GM21447 (cell line): ENCODE measurements around the gene OR1L1.

Experiments used
- ATAC-seq: cut with Tn5 transposase; IDR thresholded peaks from one replicate; pipeline ENCODE4 v1.9.1; 2021; ENCODE audit not compliant: unreplicated experiment

OR1L1 gene

GRCh38 chr9:122661416-122661815 is at the start of gene OR1L1:
Gene OR1L1 (plus strand): TSS chr9:122661716. CDS start chr9:122661716, 0 bp downstream.
- ATAC-seq, result no peak

- no peak for ATAC-seq
These were observed 47.2 kb upstream of the OR1L1 start, which contains the start of gene OR1Q1 for GRCh38 chr9:122614362-122614761. Gene OR1Q1 (plus strand): TSS chr9:122614738. CDS start chr9:122614738, 0 bp downstream.

GRCh38 chr9:122619996-122620395 is 41.5 kb upstream of the OR1L1 start:
- no peak for ATAC-seq

- no peak for ATAC-seq
These were observed 19.3 kb upstream of the OR1L1 start for GRCh38 chr9:122642226-122642625.

GRCh38 chr9:122656378-122656777 is 5.1 kb upstream of the OR1L1 start:
- ATAC-seq, result no peak

- ATAC-seq, result no peak
These were observed 4.0 kb upstream of the OR1L1 start, which contains the start of gene OR1B1 for GRCh38 chr9:122657527-122657926. Gene OR1B1 (minus strand): TSS chr9:122657627.

GRCh38 chr9:122672481-122672880 is 11.0 kb downstream of the OR1L1 start:
- no peak for ATAC-seq

- ATAC-seq, result no peak
These were observed 23.3 kb downstream of the OR1L1 start for GRCh38 chr9:122684851-122685250.

- ATAC-seq, result no peak
These were observed 34.2 kb downstream of the OR1L1 start for GRCh38 chr9:122695696-122696095.
